Stomach (tissue), 4 donors: Measurements from ENCODE around the gene LIN7A.

Experiments used
- CTCF ChIP-seq, 7 experiments: fragments of 450-650 bp in 4 of 7; fragments of 200-600 bp in 3 of 7; sonication (generic) in 3 of 7; IDR thresholded peaks; one replicate each; pipeline ENCODE4 v1.5.1; 2016 to 2019; ENCODE audit warnings: antibody characterized with exemption in 7 of 7, control low read depth in 2 of 7, mild to moderate bottlenecking in 1 of 7
- POLR2A ChIP-seq, 4 donors: fragments of 450-650 bp; IDR thresholded peaks; one replicate each; pipeline ENCODE4 v1.6.1; 2016; ENCODE audit warnings: antibody characterized with exemption in 4 of 4, control low read depth in 2 of 4, mild to moderate bottlenecking in 1 of 4, moderate library complexity in 1 of 4
- POLR2AphosphoS5 ChIP-seq, 3 donors: sonication (generic); formaldehyde crosslinking; IDR thresholded peaks; one replicate each; pipeline ENCODE4 v1.6.1; 2016; ENCODE audit warnings: antibody characterized with exemption in 3 of 3

GRCh38 chr12:80909370-80909769 lies 28.4 kb downstream of the LIN7A start:
- TF ChIP-seq CTCF (IDR thresholded peaks at IDR 0.05) = no peak
- no peak for TF ChIP-seq POLR2AphosphoS5 (IDR thresholded peaks at IDR 0.05)
- TF ChIP-seq POLR2A (IDR thresholded peaks at IDR 0.05) = no peak
